HCT116 (cell line): Measurements from ENCODE around the gene APOA1. TPM values are rescaled to one million over a fixed set of nuclear protein-coding genes. Genes with fewer than 3 reads are reported as not detected.

ENCODE experiments used
- ATAC-seq: fragments of 200-7000 bp; cut with Tn5 transposase; 2 replicates; pipeline ENCODE4 v1.9.1; 2020; ENCODE audit warnings: mild to moderate bottlenecking, moderate library complexity
- BruUV-seq: library from RNA; stranded (reverse); fragments of 400-500 nt; replicated peaks from 2 replicates; lab custom pipeline; 2021; lab: Mats Ljungman, UMichigan
- CTCF ChIA-PET: fragments of 300-600 bp; sonication (Branson Sonifier 250); formaldehyde crosslinking; loops from one replicate; lab custom pipeline; 2021; ENCODE audit warnings: antibody characterized with exemption; lab: Charles Lee
- POLR2A ChIA-PET: fragments of 300-600, 350-600 bp; sonication (Branson Sonifier 250); formaldehyde crosslinking; loops from one replicate; lab custom pipeline; 2021; ENCODE audit warnings: antibody characterized with exemption; lab: Charles Lee
- RAD21 ChIA-PET, 2 experiments: fragments of 300-600 bp; sonication (Branson Sonifier 250); formaldehyde crosslinking; loops; one replicate each; lab custom pipeline; 2023; ENCODE audit warnings: low total read pairs in 2 of 2; ENCODE audit not compliant: uncharacterized antibody in 2 of 2, unreplicated experiment in 2 of 2, low non-redundant PET in 1 of 2; lab: Charles Lee
- DNase-seq: peaks from one replicate; pipeline ENCODE4 v3.0.0-alpha.2; 2010; ENCODE audit warnings: low read depth, low spot score
- H2AFZ ChIP-seq: fragments of 200-600 bp; shearing (Covaris generic), sonication (generic); 2 replicates; pipeline ENCODE4 v1.6.1; 2017; ENCODE audit warnings: low read depth, mixed run types, mixed read lengths, antibody characterized with exemption, low read length; ENCODE audit not compliant: poor library complexity, severe bottlenecking
- H3K27ac ChIP-seq: 2 replicates; pipeline ENCODE4 v1.5.1; 2012; ENCODE audit warnings: low read depth, low read length
- H3K27me3 ChIP-seq: fragments of 200-600 bp; sonication (generic); 2 replicates; pipeline ENCODE4 v1.6.1; 2016; ENCODE audit warnings: mixed run types, low read length, mixed read lengths; ENCODE audit not compliant: insufficient read depth
- H3K36me3 ChIP-seq, 2 experiments: fragments of 200-500 bp in 1 of 2; fragments of 200-600 bp in 1 of 2; sonication (Bioruptor generic) in 1 of 2; sonication (generic) in 1 of 2; 2 replicates each; pipeline versions ENCODE4 v1.5.1 to v1.6.1; 2014 to 2016; ENCODE audit warnings: low read length in 2 of 2, inconsistent platforms in 1 of 2, mixed read lengths in 1 of 2, mixed run types in 1 of 2; ENCODE audit not compliant: insufficient read depth in 2 of 2, control insufficient read depth in 1 of 2
- H3K4me1 ChIP-seq, 2 experiments: fragments of 200-600 bp in 1 of 2; sonication (generic) in 1 of 2; 2 replicates each; pipeline versions ENCODE4 v1.5.1 to v1.6.1; 2012 to 2017; ENCODE audit warnings: low read length in 2 of 2, inconsistent platforms in 1 of 2, mild to moderate bottlenecking in 1 of 2, mixed read lengths in 1 of 2, mixed run types in 1 of 2, moderate library complexity in 1 of 2; ENCODE audit not compliant: insufficient read depth in 2 of 2, control insufficient read depth in 1 of 2
- H3K4me2 ChIP-seq: fragments of 200-600 bp; sonication (generic); 2 replicates; pipeline ENCODE4 v1.6.1; 2017; ENCODE audit warnings: mixed run types, low read length, mixed read lengths
- H3K4me3 ChIP-seq, 2 experiments: fragments of 200-600 bp in 1 of 2; sonication (generic) in 1 of 2; replicated peaks in 1 of 2; 2 replicates each; pipeline ENCODE4 v1.5.1; 2011 to 2016; ENCODE audit warnings: low read length in 2 of 2, control low read depth in 1 of 2, low read depth in 1 of 2, mild to moderate bottlenecking in 1 of 2, mixed read lengths in 1 of 2, mixed run types in 1 of 2
- H3K79me2 ChIP-seq: fragments of 200-600 bp; sonication (generic); 2 replicates; pipeline ENCODE4 v1.6.1; 2017; ENCODE audit warnings: mild to moderate bottlenecking, mixed run types, low read length, moderate library complexity, mixed read lengths; ENCODE audit not compliant: insufficient read depth
- H3K9ac ChIP-seq: fragments of 200-600 bp; sonication (generic); 2 replicates; pipeline ENCODE4 v1.6.1; 2016; ENCODE audit warnings: low read length, mixed read lengths
- H3K9me2 ChIP-seq: fragments of 200-600 bp; sonication (generic), shearing (Covaris generic); 2 replicates; pipeline ENCODE4 v1.6.1; 2017; ENCODE audit warnings: mixed run types, mild to moderate bottlenecking, moderate library complexity; ENCODE audit not compliant: insufficient read depth
- H3K9me3 ChIP-seq, 2 experiments: fragments of 200-500 bp in 1 of 2; fragments of 200-600 bp in 1 of 2; sonication (Bioruptor generic) in 1 of 2; sonication (generic) in 1 of 2; 2 replicates each; pipeline ENCODE4 v1.6.1; 2014 to 2017; ENCODE audit warnings: low read length in 2 of 2, mixed read lengths in 2 of 2, inconsistent platforms in 1 of 2, low read depth in 1 of 2, mild to moderate bottlenecking in 1 of 2, mixed run types in 1 of 2, moderate library complexity in 1 of 2; ENCODE audit not compliant: control insufficient read depth in 1 of 2, insufficient read depth in 1 of 2
- H4K20me1 ChIP-seq: fragments of 200-600 bp; sonication (generic), shearing (Covaris generic); 2 replicates; pipeline ENCODE4 v1.6.1; 2017; ENCODE audit warnings: mixed run types, mild to moderate bottlenecking, moderate library complexity; ENCODE audit not compliant: insufficient read depth
- CBX3 ChIP-seq: IDR thresholded peaks from 2 replicates; pipeline ENCODE4 v1.6.1; 2012; ENCODE audit warnings: low read depth
- CEBPB ChIP-seq: IDR thresholded peaks from 2 replicates; pipeline ENCODE4 v1.6.1; 2012; ENCODE audit warnings: low read depth
- EGR1 ChIP-seq: IDR thresholded peaks from 2 replicates; pipeline ENCODE4 v1.6.1; 2012; ENCODE audit warnings: low read depth
- ELF1 ChIP-seq: IDR thresholded peaks from 2 replicates; pipeline ENCODE4 v1.6.1; 2012; ENCODE audit warnings: low read depth, borderline replicate concordance
- EZH2 ChIP-seq: fragments of 200-600 bp; sonication (generic); IDR thresholded peaks from 2 replicates; pipeline ENCODE4 v1.6.1; 2017; ENCODE audit warnings: antibody characterized with exemption, mixed run types
- EZH2phosphoT487 ChIP-seq: fragments of 200-600 bp; IDR thresholded peaks from 2 replicates; pipeline ENCODE4 v1.6.1; 2018; ENCODE audit warnings: antibody characterized with exemption, borderline replicate concordance
- RAD21 ChIP-seq: IDR thresholded peaks from 2 replicates; pipeline ENCODE4 v1.6.1; 2012; ENCODE audit warnings: low read depth, mild to moderate bottlenecking
- SRF ChIP-seq: IDR thresholded peaks from 2 replicates; pipeline ENCODE4 v1.6.1; 2012; ENCODE audit warnings: low read depth
- TCF7L2 ChIP-seq: IDR thresholded peaks from 2 replicates; pipeline ENCODE4 v1.7.0; 2011; ENCODE audit warnings: borderline replicate concordance, inconsistent platforms; ENCODE audit not compliant: insufficient read depth, insufficient read length; ENCODE audit errors: extremely low read depth
- ZFX ChIP-seq: fragments of 450-650 bp; IDR thresholded peaks from 2 replicates; pipeline ENCODE4 v1.6.1; 2017
- ZNF274 ChIP-seq: fragments of 200-500 bp; sonication (Bioruptor generic); IDR thresholded peaks from 2 replicates; pipeline ENCODE4 v1.6.1; 2014; ENCODE audit warnings: mild to moderate bottlenecking, low read depth, low read length, inconsistent platforms
- intact Hi-C: fragments of 100-400 bp; cut with micrococcal nuclease; formaldehyde crosslinking; loops from 2 replicates; pipeline ENCODE4 v1.10.0; 2022
- total RNA-seq: library from RNA; stranded (reverse); gene quantifications from one replicate; pipeline ENCODE4 v1.2.1, GENCODE V29; 2021; ENCODE audit not compliant: unreplicated experiment
- TF ChIP-seq, protein P1 (sequence below): IDR thresholded peaks from 2 replicates; pipeline ENCODE4 v1.6.1; 2012
- TF ChIP-seq, protein P2 (sequence below): IDR thresholded peaks from 2 replicates; pipeline ENCODE4 v1.6.1; 2011; ENCODE audit warnings: mild to moderate bottlenecking, low read length, moderate library complexity; ENCODE audit not compliant: insufficient replicate concordance; ENCODE audit errors: extremely low read depth
- TF ChIP-seq, protein P3 (sequence below): IDR thresholded peaks from 2 replicates; pipeline ENCODE4 v1.6.1; 2012
- TF ChIP-seq, protein P4 (sequence below): IDR thresholded peaks from 2 replicates; pipeline ENCODE4 v1.6.1; 2012; ENCODE audit warnings: low read depth

The APOA1 gene
- total RNA-seq, 1 experiment from 2014 or later, result 2.0 TPM

DNA sequence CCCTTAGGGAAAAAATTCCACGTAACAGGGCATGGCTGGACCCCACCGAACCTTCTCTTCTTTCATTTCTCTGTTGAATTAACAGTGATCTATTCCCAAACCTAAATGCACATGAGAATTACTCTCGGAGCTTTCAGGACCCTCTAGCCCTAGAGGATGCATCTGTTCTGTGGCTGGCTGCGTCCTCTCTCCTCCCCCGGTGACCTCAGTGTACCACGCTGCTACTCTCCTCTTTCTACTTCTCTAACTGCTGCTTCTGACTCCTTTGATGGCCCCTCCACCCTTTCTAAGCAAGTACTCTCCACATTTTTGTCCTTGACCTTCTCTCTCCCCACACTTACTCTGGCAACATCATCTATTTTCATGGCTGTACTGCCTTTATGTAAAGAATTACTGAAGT, 12.1 kb upstream of the APOA1 start:
- DNase-seq (no peak), ATAC-seq (no peak)
- peaks cover 0 to 19% of the 10 kb centered on the region in 2 experiments; a peak in 2 of 4 replicates for H3K4me1 ChIP-seq
- no peak overlapping the region for H3K4me2 ChIP-seq
- ChIA-PET POLR2A (no interaction called here), RAD21 (no interaction called here), CTCF (no interaction called here)
- H2AFZ ChIP-seq, result no peak overlapping the region
- no peaks in the 10 kb centered on the region for H3K9me2 ChIP-seq
- H3K27me3 ChIP-seq, result no peaks in the 10 kb centered on the region
- H3K9ac ChIP-seq, result no peak overlapping the region
- no peaks in the 10 kb centered on the region for H3K9me3 ChIP-seq
- H3K27ac ChIP-seq, result no peak overlapping the region
- TF ChIP-seq EZH2phosphoT487, result no peak
- no peak for TF ChIP-seq ELF1
- no peak for TF ChIP-seq ZFX
- TF ChIP-seq, protein P1, sequence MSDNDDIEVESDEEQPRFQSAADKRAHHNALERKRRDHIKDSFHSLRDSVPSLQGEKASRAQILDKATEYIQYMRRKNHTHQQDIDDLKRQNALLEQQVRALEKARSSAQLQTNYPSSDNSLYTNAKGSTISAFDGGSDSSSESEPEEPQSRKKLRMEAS, result no peak
- TF ChIP-seq, protein P2, sequence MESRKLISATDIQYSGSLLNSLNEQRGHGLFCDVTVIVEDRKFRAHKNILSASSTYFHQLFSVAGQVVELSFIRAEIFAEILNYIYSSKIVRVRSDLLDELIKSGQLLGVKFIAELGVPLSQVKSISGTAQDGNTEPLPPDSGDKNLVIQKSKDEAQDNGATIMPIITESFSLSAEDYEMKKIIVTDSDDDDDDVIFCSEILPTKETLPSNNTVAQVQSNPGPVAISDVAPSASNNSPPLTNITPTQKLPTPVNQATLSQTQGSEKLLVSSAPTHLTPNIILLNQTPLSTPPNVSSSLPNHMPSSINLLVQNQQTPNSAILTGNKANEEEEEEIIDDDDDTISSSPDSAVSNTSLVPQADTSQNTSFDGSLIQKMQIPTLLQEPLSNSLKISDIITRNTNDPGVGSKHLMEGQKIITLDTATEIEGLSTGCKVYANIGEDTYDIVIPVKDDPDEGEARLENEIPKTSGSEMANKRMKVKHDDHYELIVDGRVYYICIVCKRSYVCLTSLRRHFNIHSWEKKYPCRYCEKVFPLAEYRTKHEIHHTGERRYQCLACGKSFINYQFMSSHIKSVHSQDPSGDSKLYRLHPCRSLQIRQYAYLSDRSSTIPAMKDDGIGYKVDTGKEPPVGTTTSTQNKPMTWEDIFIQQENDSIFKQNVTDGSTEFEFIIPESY, result no peak
- no peak for TF ChIP-seq CBX3
- TF ChIP-seq, protein P3, sequence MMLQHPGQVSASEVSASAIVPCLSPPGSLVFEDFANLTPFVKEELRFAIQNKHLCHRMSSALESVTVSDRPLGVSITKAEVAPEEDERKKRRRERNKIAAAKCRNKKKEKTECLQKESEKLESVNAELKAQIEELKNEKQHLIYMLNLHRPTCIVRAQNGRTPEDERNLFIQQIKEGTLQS, result no peak
- TF ChIP-seq TCF7L2, result no peak
- TF ChIP-seq EGR1, result no peak
- TF ChIP-seq, protein P4, sequence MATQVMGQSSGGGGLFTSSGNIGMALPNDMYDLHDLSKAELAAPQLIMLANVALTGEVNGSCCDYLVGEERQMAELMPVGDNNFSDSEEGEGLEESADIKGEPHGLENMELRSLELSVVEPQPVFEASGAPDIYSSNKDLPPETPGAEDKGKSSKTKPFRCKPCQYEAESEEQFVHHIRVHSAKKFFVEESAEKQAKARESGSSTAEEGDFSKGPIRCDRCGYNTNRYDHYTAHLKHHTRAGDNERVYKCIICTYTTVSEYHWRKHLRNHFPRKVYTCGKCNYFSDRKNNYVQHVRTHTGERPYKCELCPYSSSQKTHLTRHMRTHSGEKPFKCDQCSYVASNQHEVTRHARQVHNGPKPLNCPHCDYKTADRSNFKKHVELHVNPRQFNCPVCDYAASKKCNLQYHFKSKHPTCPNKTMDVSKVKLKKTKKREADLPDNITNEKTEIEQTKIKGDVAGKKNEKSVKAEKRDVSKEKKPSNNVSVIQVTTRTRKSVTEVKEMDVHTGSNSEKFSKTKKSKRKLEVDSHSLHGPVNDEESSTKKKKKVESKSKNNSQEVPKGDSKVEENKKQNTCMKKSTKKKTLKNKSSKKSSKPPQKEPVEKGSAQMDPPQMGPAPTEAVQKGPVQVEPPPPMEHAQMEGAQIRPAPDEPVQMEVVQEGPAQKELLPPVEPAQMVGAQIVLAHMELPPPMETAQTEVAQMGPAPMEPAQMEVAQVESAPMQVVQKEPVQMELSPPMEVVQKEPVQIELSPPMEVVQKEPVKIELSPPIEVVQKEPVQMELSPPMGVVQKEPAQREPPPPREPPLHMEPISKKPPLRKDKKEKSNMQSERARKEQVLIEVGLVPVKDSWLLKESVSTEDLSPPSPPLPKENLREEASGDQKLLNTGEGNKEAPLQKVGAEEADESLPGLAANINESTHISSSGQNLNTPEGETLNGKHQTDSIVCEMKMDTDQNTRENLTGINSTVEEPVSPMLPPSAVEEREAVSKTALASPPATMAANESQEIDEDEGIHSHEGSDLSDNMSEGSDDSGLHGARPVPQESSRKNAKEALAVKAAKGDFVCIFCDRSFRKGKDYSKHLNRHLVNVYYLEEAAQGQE, result no peak
- no peak for TF ChIP-seq CEBPB
- TF ChIP-seq EZH2, result no peak
- TF ChIP-seq ZNF274, result no peak
- TF ChIP-seq RAD21, result no peak
- TF ChIP-seq SRF, result no peak
- intact Hi-C loops, result no loop called here
- no peaks in the 10 kb centered on the region for H3K79me2 ChIP-seq
- no peaks in the 10 kb centered on the region for H4K20me1 ChIP-seq
- no peak overlapping the region for H3K4me3 ChIP-seq
- no TSS peak for BruUV-seq
- H3K36me3 ChIP-seq, result peaks cover 3 to 13% of the 10 kb centered on the region in 2 experiments; a peak in 2 of 4 replicates
